Fibroblast of lung (primary cell): ENCODE results near the gene DNMT1.

Source experiments
- EZH2 ChIP-seq: IDR thresholded peaks from 2 replicates; pipeline ENCODE4 v1.5.1; 2012; ENCODE audit warnings: low read length, control low read depth, mild to moderate bottlenecking; ENCODE audit errors: missing control alignments
- TF ChIP-seq, protein P1 (sequence below), 2 donors: IDR thresholded peaks in 1 of 2; conservative IDR thresholded peaks in 1 of 2; 1 replicate in 1 of 2; 2 replicates in 1 of 2; pipeline ENCODE4 v1.5.1; 2011 to 2012; ENCODE audit warnings: low read length in 2 of 2, control low read depth in 1 of 2, inconsistent platforms in 1 of 2, low read depth in 1 of 2, mild to moderate bottlenecking in 1 of 2

DNA sequence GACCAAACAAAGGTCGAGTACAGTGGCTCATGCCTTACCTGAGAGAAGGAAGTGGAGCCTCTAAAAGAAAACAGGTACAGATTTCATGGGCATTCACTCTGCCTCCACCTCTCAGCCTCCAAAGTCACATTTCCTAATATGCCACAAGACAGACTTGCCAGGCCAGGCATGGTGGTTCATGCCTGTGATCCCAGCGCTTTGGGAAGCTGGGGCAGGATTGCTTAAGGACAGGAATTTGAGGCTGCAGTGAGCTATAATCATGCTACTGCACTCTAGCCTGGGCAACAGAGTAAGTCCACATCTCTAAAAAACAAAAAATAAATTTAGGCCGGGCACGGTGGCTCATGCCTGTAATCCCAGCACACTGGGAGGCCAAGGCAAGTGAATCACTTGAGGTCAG lies 10.9 kb upstream of the DNMT1 start:
- no peak for TF ChIP-seq EZH2
- TF ChIP-seq, protein P1, sequence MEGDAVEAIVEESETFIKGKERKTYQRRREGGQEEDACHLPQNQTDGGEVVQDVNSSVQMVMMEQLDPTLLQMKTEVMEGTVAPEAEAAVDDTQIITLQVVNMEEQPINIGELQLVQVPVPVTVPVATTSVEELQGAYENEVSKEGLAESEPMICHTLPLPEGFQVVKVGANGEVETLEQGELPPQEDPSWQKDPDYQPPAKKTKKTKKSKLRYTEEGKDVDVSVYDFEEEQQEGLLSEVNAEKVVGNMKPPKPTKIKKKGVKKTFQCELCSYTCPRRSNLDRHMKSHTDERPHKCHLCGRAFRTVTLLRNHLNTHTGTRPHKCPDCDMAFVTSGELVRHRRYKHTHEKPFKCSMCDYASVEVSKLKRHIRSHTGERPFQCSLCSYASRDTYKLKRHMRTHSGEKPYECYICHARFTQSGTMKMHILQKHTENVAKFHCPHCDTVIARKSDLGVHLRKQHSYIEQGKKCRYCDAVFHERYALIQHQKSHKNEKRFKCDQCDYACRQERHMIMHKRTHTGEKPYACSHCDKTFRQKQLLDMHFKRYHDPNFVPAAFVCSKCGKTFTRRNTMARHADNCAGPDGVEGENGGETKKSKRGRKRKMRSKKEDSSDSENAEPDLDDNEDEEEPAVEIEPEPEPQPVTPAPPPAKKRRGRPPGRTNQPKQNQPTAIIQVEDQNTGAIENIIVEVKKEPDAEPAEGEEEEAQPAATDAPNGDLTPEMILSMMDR (conservative IDR thresholded peaks at IDR 0.05 in 1 of 2, IDR thresholded peaks at IDR 0.05 in 1 of 2; ENCODE audit: low read depth in 1 of 2, low read length in 2 of 2) = no peak
